WTC11 (cell line): ENCODE data around the gene PRR33. TPM values are rescaled to one million over a fixed set of nuclear protein-coding genes. Genes with fewer than 3 reads are reported as not detected.

Source experiments
- ATAC-seq: fragments of 200-7000 bp; cut with Tn5 transposase; 2 replicates; pipeline ENCODE4 v1.10.0; 2021; ENCODE audit warnings: mild to moderate bottlenecking, moderate library complexity
- CTCF ChIA-PET: fragments of 300-600 bp; sonication (Branson Sonifier 250); formaldehyde crosslinking; loops from one replicate; lab custom pipeline; 2021; ENCODE audit warnings: antibody characterized with exemption; lab: Charles Lee
- POLR2A ChIA-PET: fragments of 350-600 bp; sonication (Branson Sonifier 250); formaldehyde crosslinking; loops from one replicate; lab custom pipeline; 2021; ENCODE audit warnings: antibody characterized with exemption; lab: Charles Lee
- DNase-seq: peaks from one replicate; pipeline ENCODE4 v3.0.0; 2021; ENCODE audit warnings: low spot score
- H3K27ac Mint-ChIP-seq: 2 replicates; pipeline ENCODE4 v1.8.0; 2021; ENCODE audit warnings: mixed read lengths
- H3K27me3 Mint-ChIP-seq: 2 replicates; pipeline ENCODE4 v1.8.0; 2021; ENCODE audit warnings: low read depth, mild to moderate bottlenecking, moderate library complexity, mixed read lengths
- H3K36me3 Mint-ChIP-seq: 2 replicates; pipeline ENCODE4 v1.8.0; 2021; ENCODE audit warnings: mixed read lengths
- H3K4me1 Mint-ChIP-seq: 2 replicates; pipeline ENCODE4 v1.8.0; 2022; ENCODE audit warnings: mixed read lengths
- H3K4me3 Mint-ChIP-seq: 2 replicates; pipeline ENCODE4 v1.8.0; 2021; ENCODE audit warnings: mild to moderate bottlenecking, moderate library complexity, mixed read lengths
- H3K9me3 Mint-ChIP-seq: 2 replicates; pipeline ENCODE4 v1.8.0; 2021; ENCODE audit warnings: mixed read lengths
- ELF4 ChIP-seq: sonication (generic); formaldehyde crosslinking; IDR thresholded peaks from 2 replicates; pipeline ENCODE4 v1.8.1; 2022; ENCODE audit warnings: low read depth, mild to moderate bottlenecking, moderate library complexity, missing genetic modification reagents
- FOXJ3 ChIP-seq: sonication (generic); formaldehyde crosslinking; IDR thresholded peaks from 2 replicates; pipeline ENCODE4 v1.9.0; 2021; ENCODE audit warnings: missing genetic modification reagents, mild to moderate bottlenecking, borderline replicate concordance
- NFE2L1 ChIP-seq: sonication (generic); formaldehyde crosslinking; IDR thresholded peaks from 2 replicates; pipeline ENCODE4 v1.8.1; 2023; ENCODE audit warnings: missing genetic modification reagents
- NR3C1 ChIP-seq: sonication (generic); formaldehyde crosslinking; conservative IDR thresholded peaks from 2 replicates; pipeline ENCODE4 v1.8.1; 2023; ENCODE audit warnings: low read depth, mild to moderate bottlenecking, missing genetic modification reagents
- PRRX2 ChIP-seq: fragments of 250-450 bp; sonication (Bioruptor Pico); IDR thresholded peaks from 2 replicates; pipeline ENCODE4 v1.8.0; 2021; ENCODE audit warnings: mild to moderate bottlenecking
- RORB ChIP-seq: fragments of 250-450 bp; sonication (Bioruptor Pico); IDR thresholded peaks from 2 replicates; pipeline ENCODE4 v1.9.0; 2021; ENCODE audit warnings: mild to moderate bottlenecking
- ZNF219 ChIP-seq: sonication (generic); formaldehyde crosslinking; IDR thresholded peaks from 2 replicates; pipeline ENCODE4 v1.8.0; 2023; ENCODE audit warnings: missing genetic modification reagents, mild to moderate bottlenecking, borderline replicate concordance
- ZNF232 ChIP-seq: sonication (generic); formaldehyde crosslinking; IDR thresholded peaks from 2 replicates; pipeline ENCODE4 v1.8.0; 2022; ENCODE audit warnings: mild to moderate bottlenecking, missing genetic modification reagents
- ZNF671 ChIP-seq: fragments of 250-450 bp; sonication (Bioruptor Pico); IDR thresholded peaks from 2 replicates; pipeline ENCODE4 v1.8.0; 2021; ENCODE audit warnings: mild to moderate bottlenecking
- total RNA-seq: library from RNA; stranded (reverse); gene quantifications from 3 replicates; pipeline ENCODE4 v1.2.3, GENCODE V29; 2021
- TF ChIP-seq, protein P1 (sequence below): sonication (generic); formaldehyde crosslinking; IDR thresholded peaks from 2 replicates; pipeline ENCODE4 v1.8.0; 2023; ENCODE audit warnings: missing genetic modification reagents, mild to moderate bottlenecking, borderline replicate concordance
- TF ChIP-seq, protein P2 (sequence below): sonication (generic); formaldehyde crosslinking; IDR thresholded peaks from 2 replicates; pipeline ENCODE4 v1.8.0; 2022; ENCODE audit warnings: mild to moderate bottlenecking, missing genetic modification reagents
- TF ChIP-seq, protein P3 (sequence below): sonication (generic); formaldehyde crosslinking; IDR thresholded peaks from 2 replicates; pipeline ENCODE4 v1.8.0; 2022; ENCODE audit warnings: missing genetic modification reagents
- TF ChIP-seq, protein P4 (sequence below): fragments of 250-450 bp; sonication (Bioruptor Pico); conservative IDR thresholded peaks from 2 replicates; pipeline ENCODE4 v1.9.0; 2021; ENCODE audit warnings: mild to moderate bottlenecking
- TF ChIP-seq, protein P5 (sequence below): fragments of 250-450 bp; sonication (Bioruptor Pico); IDR thresholded peaks from 2 replicates; pipeline ENCODE4 v1.9.0; 2021; ENCODE audit warnings: moderate library complexity, mild to moderate bottlenecking, inconsistent platforms, borderline replicate concordance
- TF ChIP-seq, protein P6 (sequence below): fragments of 250-450 bp; sonication (Bioruptor Pico); IDR thresholded peaks from 2 replicates; pipeline ENCODE4 v1.8.0; 2021; ENCODE audit warnings: mild to moderate bottlenecking

The PRR33 gene
- total RNA-seq, 1 experiment from 2014 or later, result not detected

DNA sequence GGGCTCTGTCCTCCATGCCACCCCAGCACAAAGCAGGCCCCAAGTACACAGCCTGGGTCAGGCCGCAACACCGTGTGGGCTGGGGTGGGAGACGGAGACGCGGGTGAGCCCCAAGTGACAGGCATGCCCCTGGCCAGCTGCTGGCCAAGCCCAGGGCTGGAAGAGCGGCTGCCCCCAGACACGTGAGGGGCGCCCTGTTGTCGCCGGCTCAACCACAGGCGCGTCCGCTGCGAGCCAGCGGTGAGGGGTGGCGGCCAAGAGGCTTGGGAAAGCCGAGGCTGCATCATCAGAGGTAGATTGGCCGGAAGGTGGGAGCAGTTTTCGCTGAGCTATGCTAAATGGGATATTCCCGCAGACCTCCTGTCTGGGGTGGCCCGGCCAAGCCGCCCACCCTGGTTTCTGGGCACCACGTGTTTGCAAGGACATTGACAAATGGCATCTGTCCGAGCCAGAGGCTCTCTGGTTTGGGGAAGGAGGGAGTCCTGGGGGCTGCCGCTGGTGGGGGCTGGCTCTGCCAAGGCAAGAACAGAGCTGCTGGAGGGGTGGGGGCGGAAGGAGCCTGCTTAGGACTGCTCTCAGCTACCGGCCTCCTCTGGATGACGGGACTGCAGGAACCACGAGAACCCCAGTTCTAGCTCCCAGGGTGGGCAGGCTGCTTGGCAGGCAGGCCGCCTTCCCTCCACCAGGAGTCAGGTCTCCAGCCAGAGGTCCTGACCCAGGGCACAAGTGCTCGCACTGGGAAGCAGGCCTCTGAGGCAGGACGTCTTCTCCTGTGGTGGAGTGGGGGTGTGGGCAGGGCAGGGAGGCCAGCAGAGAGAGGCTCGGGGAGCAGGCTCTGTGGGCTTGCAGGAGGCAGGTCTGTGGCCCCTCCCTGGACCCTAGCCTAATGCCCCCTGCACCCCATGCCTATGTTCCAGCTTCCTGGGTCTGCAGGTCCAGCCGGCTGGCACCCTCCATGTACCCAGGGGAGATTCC lies 552 bp downstream of the PRR33 start (continued):
- TF ChIP-seq, protein P1, sequence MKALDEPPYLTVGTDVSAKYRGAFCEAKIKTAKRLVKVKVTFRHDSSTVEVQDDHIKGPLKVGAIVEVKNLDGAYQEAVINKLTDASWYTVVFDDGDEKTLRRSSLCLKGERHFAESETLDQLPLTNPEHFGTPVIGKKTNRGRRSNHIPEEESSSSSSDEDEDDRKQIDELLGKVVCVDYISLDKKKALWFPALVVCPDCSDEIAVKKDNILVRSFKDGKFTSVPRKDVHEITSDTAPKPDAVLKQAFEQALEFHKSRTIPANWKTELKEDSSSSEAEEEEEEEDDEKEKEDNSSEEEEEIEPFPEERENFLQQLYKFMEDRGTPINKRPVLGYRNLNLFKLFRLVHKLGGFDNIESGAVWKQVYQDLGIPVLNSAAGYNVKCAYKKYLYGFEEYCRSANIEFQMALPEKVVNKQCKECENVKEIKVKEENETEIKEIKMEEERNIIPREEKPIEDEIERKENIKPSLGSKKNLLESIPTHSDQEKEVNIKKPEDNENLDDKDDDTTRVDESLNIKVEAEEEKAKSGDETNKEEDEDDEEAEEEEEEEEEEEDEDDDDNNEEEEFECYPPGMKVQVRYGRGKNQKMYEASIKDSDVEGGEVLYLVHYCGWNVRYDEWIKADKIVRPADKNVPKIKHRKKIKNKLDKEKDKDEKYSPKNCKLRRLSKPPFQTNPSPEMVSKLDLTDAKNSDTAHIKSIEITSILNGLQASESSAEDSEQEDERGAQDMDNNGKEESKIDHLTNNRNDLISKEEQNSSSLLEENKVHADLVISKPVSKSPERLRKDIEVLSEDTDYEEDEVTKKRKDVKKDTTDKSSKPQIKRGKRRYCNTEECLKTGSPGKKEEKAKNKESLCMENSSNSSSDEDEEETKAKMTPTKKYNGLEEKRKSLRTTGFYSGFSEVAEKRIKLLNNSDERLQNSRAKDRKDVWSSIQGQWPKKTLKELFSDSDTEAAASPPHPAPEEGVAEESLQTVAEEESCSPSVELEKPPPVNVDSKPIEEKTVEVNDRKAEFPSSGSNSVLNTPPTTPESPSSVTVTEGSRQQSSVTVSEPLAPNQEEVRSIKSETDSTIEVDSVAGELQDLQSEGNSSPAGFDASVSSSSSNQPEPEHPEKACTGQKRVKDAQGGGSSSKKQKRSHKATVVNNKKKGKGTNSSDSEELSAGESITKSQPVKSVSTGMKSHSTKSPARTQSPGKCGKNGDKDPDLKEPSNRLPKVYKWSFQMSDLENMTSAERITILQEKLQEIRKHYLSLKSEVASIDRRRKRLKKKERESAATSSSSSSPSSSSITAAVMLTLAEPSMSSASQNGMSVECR (CRISPR knock-in tag), result no peak
- TF ChIP-seq, protein P2, sequence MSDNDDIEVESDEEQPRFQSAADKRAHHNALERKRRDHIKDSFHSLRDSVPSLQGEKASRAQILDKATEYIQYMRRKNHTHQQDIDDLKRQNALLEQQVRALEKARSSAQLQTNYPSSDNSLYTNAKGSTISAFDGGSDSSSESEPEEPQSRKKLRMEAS, result no peak
- TF ChIP-seq RORB (CRISPR knock-in tag) (no peak), ZNF232 (CRISPR knock-in tag) (no peak), FOXJ3 (CRISPR knock-in tag) (no peak), NR3C1 (CRISPR knock-in tag) (no peak), NFE2L1 (CRISPR knock-in tag) (no peak), PRRX2 (CRISPR knock-in tag) (no peak), ZNF671 (CRISPR knock-in tag) (no peak)

DNA sequence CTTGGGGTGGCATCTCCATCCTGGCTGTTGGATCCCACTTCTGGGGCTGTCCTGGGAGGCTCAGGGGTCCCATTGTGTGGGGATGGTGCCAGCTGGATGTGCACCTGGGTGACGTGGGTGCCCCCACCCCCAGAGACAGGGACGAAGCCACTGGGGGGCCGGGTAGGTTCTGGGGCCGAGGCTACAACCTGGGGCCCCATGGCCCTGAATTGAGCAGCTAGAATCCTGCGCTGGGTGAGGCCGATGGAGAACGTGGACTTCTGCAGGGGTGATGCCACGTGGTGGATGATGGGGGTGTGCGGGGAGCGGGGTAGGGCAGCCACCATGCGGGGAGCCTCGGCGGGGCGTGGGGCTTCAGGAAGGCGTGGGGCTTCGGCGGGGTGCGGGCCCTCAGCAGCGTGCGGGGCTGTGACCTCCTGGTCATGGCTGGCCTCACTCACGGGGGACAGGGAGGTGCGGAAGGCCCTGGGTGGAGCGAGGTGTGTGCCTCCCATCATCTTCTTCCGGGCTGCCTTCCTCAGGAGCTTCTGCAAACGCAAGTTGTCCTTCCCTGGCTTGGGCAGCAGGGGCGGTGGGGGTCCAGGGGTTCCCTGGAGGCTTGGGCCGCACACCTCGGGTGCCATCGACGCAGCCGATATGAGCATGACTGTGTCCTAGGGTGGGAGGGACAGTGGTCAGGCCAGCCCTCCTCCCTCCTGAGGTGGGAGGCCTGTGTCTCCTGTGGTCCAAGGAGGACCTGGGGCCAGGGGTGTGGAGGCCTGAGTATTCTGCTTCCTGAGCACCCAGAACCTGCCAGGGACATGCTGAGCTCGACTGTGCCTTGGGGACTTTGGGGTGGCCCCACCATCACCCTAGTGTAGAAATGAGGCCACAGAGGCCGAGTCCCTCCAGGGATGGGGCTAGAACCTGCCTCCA lies 1.5 kb downstream of the PRR33 start:
- Mint-ChIP-seq H3K27ac (no peak overlapping the region), H3K9me3 (no peaks in the 10 kb centered on the region), H3K36me3 (no peaks in the 10 kb centered on the region), H3K4me1 (no peaks in the 10 kb centered on the region), H3K27me3 (no peaks in the 10 kb centered on the region; the same call in 1 of the 2 replicates), H3K4me3 (no peak overlapping the region)
- no peak for ATAC-seq
- CTCF ChIA-PET, result interaction anchor here (1.3 to 2.4 kb wide), 6 partner anchors 8 to 266 kb away, joined by 3 to 17 read pairs (median 6); no protein-coding TSS in a partner anchor
- POLR2A ChIA-PET, result no interaction called here
- TF ChIP-seq ELF4 (CRISPR knock-in tag) (no peak), ZNF219 (CRISPR knock-in tag) (no peak)
- TF ChIP-seq, protein P3, sequence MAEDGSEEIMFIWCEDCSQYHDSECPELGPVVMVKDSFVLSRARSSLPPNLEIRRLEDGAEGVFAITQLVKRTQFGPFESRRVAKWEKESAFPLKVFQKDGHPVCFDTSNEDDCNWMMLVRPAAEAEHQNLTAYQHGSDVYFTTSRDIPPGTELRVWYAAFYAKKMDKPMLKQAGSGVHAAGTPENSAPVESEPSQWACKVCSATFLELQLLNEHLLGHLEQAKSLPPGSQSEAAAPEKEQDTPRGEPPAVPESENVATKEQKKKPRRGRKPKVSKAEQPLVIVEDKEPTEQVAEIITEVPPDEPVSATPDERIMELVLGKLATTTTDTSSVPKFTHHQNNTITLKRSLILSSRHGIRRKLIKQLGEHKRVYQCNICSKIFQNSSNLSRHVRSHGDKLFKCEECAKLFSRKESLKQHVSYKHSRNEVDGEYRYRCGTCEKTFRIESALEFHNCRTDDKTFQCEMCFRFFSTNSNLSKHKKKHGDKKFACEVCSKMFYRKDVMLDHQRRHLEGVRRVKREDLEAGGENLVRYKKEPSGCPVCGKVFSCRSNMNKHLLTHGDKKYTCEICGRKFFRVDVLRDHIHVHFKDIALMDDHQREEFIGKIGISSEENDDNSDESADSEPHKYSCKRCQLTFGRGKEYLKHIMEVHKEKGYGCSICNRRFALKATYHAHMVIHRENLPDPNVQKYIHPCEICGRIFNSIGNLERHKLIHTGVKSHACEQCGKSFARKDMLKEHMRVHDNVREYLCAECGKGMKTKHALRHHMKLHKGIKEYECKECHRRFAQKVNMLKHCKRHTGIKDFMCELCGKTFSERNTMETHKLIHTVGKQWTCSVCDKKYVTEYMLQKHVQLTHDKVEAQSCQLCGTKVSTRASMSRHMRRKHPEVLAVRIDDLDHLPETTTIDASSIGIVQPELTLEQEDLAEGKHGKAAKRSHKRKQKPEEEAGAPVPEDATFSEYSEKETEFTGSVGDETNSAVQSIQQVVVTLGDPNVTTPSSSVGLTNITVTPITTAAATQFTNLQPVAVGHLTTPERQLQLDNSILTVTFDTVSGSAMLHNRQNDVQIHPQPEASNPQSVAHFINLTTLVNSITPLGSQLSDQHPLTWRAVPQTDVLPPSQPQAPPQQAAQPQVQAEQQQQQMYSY (CRISPR knock-in tag), result no peak
- TF ChIP-seq, protein P4, sequence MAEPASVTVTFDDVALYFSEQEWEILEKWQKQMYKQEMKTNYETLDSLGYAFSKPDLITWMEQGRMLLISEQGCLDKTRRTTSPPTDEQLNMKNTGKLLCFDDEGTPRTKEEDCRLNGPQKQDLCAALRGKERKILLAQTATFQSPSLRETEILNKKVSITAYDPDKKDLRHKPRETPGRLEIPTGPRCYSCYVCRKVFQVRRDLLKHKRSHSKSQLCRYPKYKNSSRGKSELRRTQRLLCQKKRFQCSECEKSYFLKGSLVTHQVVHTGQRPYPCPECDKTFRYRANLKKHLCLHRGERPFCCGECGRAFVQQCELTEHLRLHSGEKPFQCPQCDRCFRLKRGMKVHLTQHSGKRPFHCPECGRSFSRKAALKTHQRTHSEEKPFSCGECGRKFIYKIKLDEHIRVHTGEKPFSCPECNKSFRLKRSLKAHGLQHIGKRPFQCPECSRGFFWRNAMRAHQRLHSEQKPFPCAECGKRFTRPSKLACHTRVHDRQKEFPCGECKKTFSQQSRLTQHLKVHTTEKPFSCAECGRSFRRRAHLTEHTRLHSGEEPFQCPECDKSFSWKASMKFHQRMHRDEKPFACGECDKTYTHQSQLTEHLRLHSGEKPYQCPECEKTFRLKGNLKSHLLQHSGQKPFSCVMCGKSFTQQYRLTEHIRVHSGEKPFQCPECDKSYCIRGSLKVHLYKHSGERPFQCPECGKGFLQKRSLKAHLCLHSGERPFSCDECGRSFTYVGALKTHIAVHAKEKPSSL (CRISPR knock-in tag), result no peak
- TF ChIP-seq, protein P5, sequence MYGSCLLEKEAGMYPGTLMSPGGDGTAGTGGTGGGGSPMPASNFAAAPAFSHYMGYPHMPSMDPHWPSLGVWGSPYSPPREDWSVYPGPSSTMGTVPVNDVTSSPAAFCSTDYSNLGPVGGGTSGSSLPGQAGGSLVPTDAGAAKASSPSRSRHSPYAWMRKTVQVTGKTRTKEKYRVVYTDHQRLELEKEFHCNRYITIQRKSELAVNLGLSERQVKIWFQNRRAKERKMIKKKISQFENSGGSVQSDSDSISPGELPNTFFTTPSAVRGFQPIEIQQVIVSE (CRISPR knock-in tag), result no peak
- TF ChIP-seq, protein P6, sequence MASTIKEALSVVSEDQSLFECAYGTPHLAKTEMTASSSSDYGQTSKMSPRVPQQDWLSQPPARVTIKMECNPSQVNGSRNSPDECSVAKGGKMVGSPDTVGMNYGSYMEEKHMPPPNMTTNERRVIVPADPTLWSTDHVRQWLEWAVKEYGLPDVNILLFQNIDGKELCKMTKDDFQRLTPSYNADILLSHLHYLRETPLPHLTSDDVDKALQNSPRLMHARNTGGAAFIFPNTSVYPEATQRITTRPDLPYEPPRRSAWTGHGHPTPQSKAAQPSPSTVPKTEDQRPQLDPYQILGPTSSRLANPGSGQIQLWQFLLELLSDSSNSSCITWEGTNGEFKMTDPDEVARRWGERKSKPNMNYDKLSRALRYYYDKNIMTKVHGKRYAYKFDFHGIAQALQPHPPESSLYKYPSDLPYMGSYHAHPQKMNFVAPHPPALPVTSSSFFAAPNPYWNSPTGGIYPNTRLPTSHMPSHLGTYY, result no peak
- no peak for DNase-seq
